ENCODE measurements around the gene SOX15.

The SOX15 gene

GRCh38 chr17:7572588-7573323, 17.1 kb downstream of the SOX15 start:
- Histone ChIP-seq H4K20me1 (ENCODE audit: insufficient read depth, low read length) (peaks cover 40% of the 10 kb centered on the region), H3K4me2 (ENCODE audit: low read depth, low read length) (peak overlapping the region; percentile 94), H2AFZ (ENCODE audit: low read length) (no peak overlapping the region), H3K9ac (ENCODE audit: low read length) (peak overlapping the region; percentile 100), H3K9me3 (replicated peaks; ENCODE audit: insufficient read depth, low read length) (no peaks in the 10 kb centered on the region), H3K27ac (ENCODE audit: low read length) (peak overlapping the region; percentile 93), H3K4me3 (ENCODE audit: low read length) (peak overlapping the region; percentile 99), H3K4me1 (ENCODE audit: low read length) (peaks cover 41% of the 10 kb centered on the region), H3K27me3 (replicated peaks; ENCODE audit: insufficient read depth, low read length) (no peaks in the 10 kb centered on the region), H3K79me2 (ENCODE audit: low read length) (peaks cover 70% of the 10 kb centered on the region), H3K9me2 (replicated peaks; ENCODE audit: insufficient read depth, low read length) (no peaks in the 10 kb centered on the region), H3K36me3 (replicated peaks; ENCODE audit: insufficient read depth, low read length) (peaks cover 31% of the 10 kb centered on the region), H3F3A (ENCODE audit: insufficient read depth, low read length) (peaks cover 54% of the 10 kb centered on the region)
- TF ChIP-seq CTCF (IDR thresholded peaks at IDR 0.05; ENCODE audit: low read length) (no peak), EZH2phosphoT487 (IDR thresholded peaks at IDR 0.05; ENCODE audit: low read length) (no peak), EZH2 (optimal IDR thresholded peaks at IDR 0.05; ENCODE audit: low read depth, low read length) (no peak)
- DNase-seq = peak; percentile 100

- peak overlapping the region; percentile 10; the same call in 1 of the 2 replicates for H2AFZ ChIP-seq (ENCODE audit: low read length)
- H3K79me2 ChIP-seq (ENCODE audit: low read length) = peaks cover 68% of the 10 kb centered on the region
- peak overlapping the region; percentile 65 for H3K4me2 ChIP-seq (ENCODE audit: low read depth, low read length)
Measured at GRCh38 chr17:7572338-7572587, 17.6 kb downstream of the SOX15 start.

GRCh38 chr17:7570351-7570750, 19.5 kb downstream of the SOX15 start:
- no peak overlapping the region for H3K4me2 ChIP-seq (ENCODE audit: low read depth, low read length)
- no peak overlapping the region for H3K27ac ChIP-seq (ENCODE audit: low read length)
- H3K27me3 ChIP-seq (replicated peaks; ENCODE audit: insufficient read depth, low read length) = no peaks in the 10 kb centered on the region
- H3K36me3 ChIP-seq (replicated peaks; ENCODE audit: insufficient read depth, low read length) = peaks cover 14% of the 10 kb centered on the region
- peaks cover 57% of the 10 kb centered on the region for H3K79me2 ChIP-seq (ENCODE audit: low read length)
- no peak overlapping the region for H3K9ac ChIP-seq (ENCODE audit: low read length)
- peaks cover 17% of the 10 kb centered on the region for H4K20me1 ChIP-seq (ENCODE audit: insufficient read depth, low read length)
- no peaks in the 10 kb centered on the region for H3K9me3 ChIP-seq (replicated peaks; ENCODE audit: insufficient read depth, low read length)
- H3F3A ChIP-seq (ENCODE audit: insufficient read depth, low read length) = peaks cover 30% of the 10 kb centered on the region
- no peak for TF ChIP-seq CTCF (IDR thresholded peaks at IDR 0.05; ENCODE audit: low read length)
- TF ChIP-seq EZH2 (optimal IDR thresholded peaks at IDR 0.05; ENCODE audit: low read depth, low read length) = no peak
- no peak for TF ChIP-seq EZH2phosphoT487 (IDR thresholded peaks at IDR 0.05; ENCODE audit: low read length)
- H3K9me2 ChIP-seq (replicated peaks; ENCODE audit: insufficient read depth, low read length) = no peaks in the 10 kb centered on the region
- no peak overlapping the region for H2AFZ ChIP-seq (ENCODE audit: low read length)
- no peak for DNase-seq
- no peak overlapping the region for H3K4me3 ChIP-seq (ENCODE audit: low read length)
- peaks cover 17% of the 10 kb centered on the region for H3K4me1 ChIP-seq (ENCODE audit: low read length)

More at GRCh38 chr17:7572338-7572587, 17.6 kb downstream of the SOX15 start:
- Histone ChIP-seq H3K27me3 (replicated peaks; ENCODE audit: insufficient read depth, low read length) (no peaks in the 10 kb centered on the region), H4K20me1 (ENCODE audit: insufficient read depth, low read length) (peaks cover 36% of the 10 kb centered on the region), H3K9ac (ENCODE audit: low read length) (peak overlapping the region; percentile 74), H3K36me3 (replicated peaks; ENCODE audit: insufficient read depth, low read length) (peaks cover 30% of the 10 kb centered on the region), H3K9me2 (replicated peaks; ENCODE audit: insufficient read depth, low read length) (no peaks in the 10 kb centered on the region), H3K27ac (ENCODE audit: low read length) (peak overlapping the region; percentile 43; the same call in 1 of the 2 replicates), H3K9me3 (replicated peaks; ENCODE audit: insufficient read depth, low read length) (no peaks in the 10 kb centered on the region), H3K4me1 (ENCODE audit: low read length) (peaks cover 36% of the 10 kb centered on the region), H3F3A (ENCODE audit: insufficient read depth, low read length) (peaks cover 49% of the 10 kb centered on the region), H3K4me3 (ENCODE audit: low read length) (peak overlapping the region; percentile 65)
- no peak for DNase-seq
- TF ChIP-seq CTCF (IDR thresholded peaks at IDR 0.05; ENCODE audit: low read length) (no peak), EZH2 (optimal IDR thresholded peaks at IDR 0.05; ENCODE audit: low read depth, low read length) (no peak), EZH2phosphoT487 (IDR thresholded peaks at IDR 0.05; ENCODE audit: low read length) (no peak)
